H1 (cell line): ENCODE measurements around the gene PRKD3.

Experiments used
- EZH2 ChIP-seq: fragments of 200-600 bp; sonication (generic); IDR thresholded peaks from 2 replicates; pipeline ENCODE4 v1.7.1; 2012; ENCODE audit warnings: low read depth, mild to moderate bottlenecking, moderate library complexity, low read length, inconsistent platforms; ENCODE audit not compliant: severe bottlenecking
- PHF8 ChIP-seq: fragments of 200-600 bp; sonication (generic); conservative IDR thresholded peaks from 2 replicates; pipeline ENCODE4 v1.7.1; 2012; ENCODE audit warnings: low read depth, mild to moderate bottlenecking, inconsistent platforms, low read length, moderate library complexity
- POLR2AphosphoS5 ChIP-seq: IDR thresholded peaks from 2 replicates; pipeline ENCODE4 v1.6.1; 2011; ENCODE audit warnings: low read depth, low read length
- TF ChIP-seq, protein P1 (sequence below), 3 experiments: IDR thresholded peaks; 1 replicate in 2 of 3; 2 replicates in 1 of 3; pipeline versions ENCODE4 v1.5.1 to v1.6.1; 2011; ENCODE audit warnings: low read length in 3 of 3, mild to moderate bottlenecking in 3 of 3, inconsistent platforms in 2 of 3, low read depth in 1 of 3, moderate library complexity in 1 of 3; ENCODE audit not compliant: insufficient read depth in 1 of 3; ENCODE audit errors: control extremely low read depth in 1 of 3

DNA sequence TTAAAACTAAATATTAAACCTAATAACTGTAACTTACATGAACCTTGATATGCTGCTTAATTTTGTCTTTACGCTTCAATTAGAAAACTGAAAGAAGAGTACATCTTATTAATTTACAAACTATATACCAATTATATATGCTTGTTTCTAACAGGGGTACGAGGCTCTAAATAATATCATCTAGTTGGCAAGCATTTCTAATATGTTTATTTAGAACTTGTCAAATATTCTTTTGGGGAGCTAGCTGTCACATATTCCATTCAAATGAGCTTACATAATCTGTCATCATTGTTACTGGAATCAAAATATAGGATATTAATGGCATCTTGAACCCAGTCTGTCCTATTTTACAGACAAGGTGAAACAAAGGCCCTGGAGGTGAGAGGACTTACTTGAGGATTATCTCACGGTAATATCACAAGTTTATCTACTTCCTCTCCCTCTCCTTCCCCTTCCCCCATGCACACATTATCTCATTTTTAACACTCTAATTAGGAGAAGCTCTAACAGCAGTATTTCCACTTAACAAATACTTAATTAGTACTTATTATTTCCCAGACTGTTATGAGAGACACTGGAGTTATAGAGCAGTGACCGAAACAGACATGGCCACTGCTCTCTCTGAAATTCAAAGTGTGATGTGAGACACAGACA is 3.5 kb downstream of the PRKD3 start:
- TF ChIP-seq EZH2 = no peak
- no peak for TF ChIP-seq POLR2AphosphoS5
- TF ChIP-seq, protein P1, sequence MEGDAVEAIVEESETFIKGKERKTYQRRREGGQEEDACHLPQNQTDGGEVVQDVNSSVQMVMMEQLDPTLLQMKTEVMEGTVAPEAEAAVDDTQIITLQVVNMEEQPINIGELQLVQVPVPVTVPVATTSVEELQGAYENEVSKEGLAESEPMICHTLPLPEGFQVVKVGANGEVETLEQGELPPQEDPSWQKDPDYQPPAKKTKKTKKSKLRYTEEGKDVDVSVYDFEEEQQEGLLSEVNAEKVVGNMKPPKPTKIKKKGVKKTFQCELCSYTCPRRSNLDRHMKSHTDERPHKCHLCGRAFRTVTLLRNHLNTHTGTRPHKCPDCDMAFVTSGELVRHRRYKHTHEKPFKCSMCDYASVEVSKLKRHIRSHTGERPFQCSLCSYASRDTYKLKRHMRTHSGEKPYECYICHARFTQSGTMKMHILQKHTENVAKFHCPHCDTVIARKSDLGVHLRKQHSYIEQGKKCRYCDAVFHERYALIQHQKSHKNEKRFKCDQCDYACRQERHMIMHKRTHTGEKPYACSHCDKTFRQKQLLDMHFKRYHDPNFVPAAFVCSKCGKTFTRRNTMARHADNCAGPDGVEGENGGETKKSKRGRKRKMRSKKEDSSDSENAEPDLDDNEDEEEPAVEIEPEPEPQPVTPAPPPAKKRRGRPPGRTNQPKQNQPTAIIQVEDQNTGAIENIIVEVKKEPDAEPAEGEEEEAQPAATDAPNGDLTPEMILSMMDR (IDR thresholded peaks at IDR 0.05; ENCODE audit: control extremely low read depth in 1 of 3, insufficient read depth in 1 of 3, low read depth in 1 of 3, low read length in 3 of 3) = no peak
- no peak for TF ChIP-seq PHF8
